ENCODE data around the gene RHCE.

RHCE gene

GRCh38 chr1:25451908-25452307 is 31.3 kb upstream of the RHCE start:
- Histone ChIP-seq H3K4me3 (ENCODE audit: insufficient read depth, low read length, poor library complexity, severe bottlenecking) (no peak overlapping the region), H4K20me1 (ENCODE audit: low read depth, low read length) (no peaks in the 10 kb centered on the region), H3K9me2 (replicated peaks; ENCODE audit: insufficient read depth, low read length) (no peaks in the 10 kb centered on the region), H3K9ac (ENCODE audit: low read length) (no peak overlapping the region), H3F3A (ENCODE audit: insufficient read depth) (no peaks in the 10 kb centered on the region), H3K79me2 (ENCODE audit: insufficient read depth, low read length) (0 out of 2 replicates have a peak, but pooled peaks cover 4% of the 10 kb centered on the region), H3K4me2 (ENCODE audit: low read depth, low read length, poor library complexity, severe bottlenecking) (no peak overlapping the region), H3K27me3 (ENCODE audit: low read length) (no peaks in the 10 kb centered on the region), H3K9me3 (ENCODE audit: insufficient read depth, low read length) (no peaks in the 10 kb centered on the region), H3K27ac (ENCODE audit: low read depth, low read length) (no peak overlapping the region), H3K36me3 (ENCODE audit: low read length) (peaks cover 15% of the 10 kb centered on the region; the same call in 1 of the 2 replicates), H2AFZ (ENCODE audit: low read depth, low read length, severe bottlenecking) (no peak overlapping the region)
- TF ChIP-seq, protein P1, sequence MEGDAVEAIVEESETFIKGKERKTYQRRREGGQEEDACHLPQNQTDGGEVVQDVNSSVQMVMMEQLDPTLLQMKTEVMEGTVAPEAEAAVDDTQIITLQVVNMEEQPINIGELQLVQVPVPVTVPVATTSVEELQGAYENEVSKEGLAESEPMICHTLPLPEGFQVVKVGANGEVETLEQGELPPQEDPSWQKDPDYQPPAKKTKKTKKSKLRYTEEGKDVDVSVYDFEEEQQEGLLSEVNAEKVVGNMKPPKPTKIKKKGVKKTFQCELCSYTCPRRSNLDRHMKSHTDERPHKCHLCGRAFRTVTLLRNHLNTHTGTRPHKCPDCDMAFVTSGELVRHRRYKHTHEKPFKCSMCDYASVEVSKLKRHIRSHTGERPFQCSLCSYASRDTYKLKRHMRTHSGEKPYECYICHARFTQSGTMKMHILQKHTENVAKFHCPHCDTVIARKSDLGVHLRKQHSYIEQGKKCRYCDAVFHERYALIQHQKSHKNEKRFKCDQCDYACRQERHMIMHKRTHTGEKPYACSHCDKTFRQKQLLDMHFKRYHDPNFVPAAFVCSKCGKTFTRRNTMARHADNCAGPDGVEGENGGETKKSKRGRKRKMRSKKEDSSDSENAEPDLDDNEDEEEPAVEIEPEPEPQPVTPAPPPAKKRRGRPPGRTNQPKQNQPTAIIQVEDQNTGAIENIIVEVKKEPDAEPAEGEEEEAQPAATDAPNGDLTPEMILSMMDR (IDR thresholded peaks at IDR 0.05; ENCODE audit: insufficient read depth, low read length, poor library complexity, severe bottlenecking), result no peak
- TF ChIP-seq EZH2phosphoT487 (conservative IDR thresholded peaks at IDR 0.05; ENCODE audit: low read length), result no peak

GRCh38 chr1:25450891-25451290 is 30.3 kb upstream of the RHCE start:
- H3K79me2 ChIP-seq (ENCODE audit: insufficient read depth, low read length), result peaks cover 7% of the 10 kb centered on the region; the same call in 1 of the 2 replicates
- H3K27ac ChIP-seq (ENCODE audit: low read depth, low read length), result no peak overlapping the region
- no peaks in the 10 kb centered on the region for H3K9me2 ChIP-seq (replicated peaks; ENCODE audit: insufficient read depth, low read length)
- peaks cover 15% of the 10 kb centered on the region; the same call in 1 of the 2 replicates for H3K36me3 ChIP-seq (ENCODE audit: low read length)
- H3K4me2 ChIP-seq (ENCODE audit: low read depth, low read length, poor library complexity, severe bottlenecking), result no peak overlapping the region
- H4K20me1 ChIP-seq (ENCODE audit: low read depth, low read length), result no peaks in the 10 kb centered on the region
- no peaks in the 10 kb centered on the region for H3K27me3 ChIP-seq (ENCODE audit: low read length)
- no peak overlapping the region for H2AFZ ChIP-seq (ENCODE audit: low read depth, low read length, severe bottlenecking)
- H3K9me3 ChIP-seq (ENCODE audit: insufficient read depth, low read length), result no peaks in the 10 kb centered on the region
- no peaks in the 10 kb centered on the region for H3F3A ChIP-seq (ENCODE audit: insufficient read depth)
- no peak overlapping the region for H3K4me3 ChIP-seq (ENCODE audit: insufficient read depth, low read length, poor library complexity, severe bottlenecking)
- TF ChIP-seq EZH2phosphoT487 (conservative IDR thresholded peaks at IDR 0.05; ENCODE audit: low read length), result no peak
- TF ChIP-seq, protein P1 (IDR thresholded peaks at IDR 0.05; ENCODE audit: insufficient read depth, low read length, poor library complexity, severe bottlenecking), result no peak
- no peak overlapping the region for H3K9ac ChIP-seq (ENCODE audit: low read length)

DNA sequence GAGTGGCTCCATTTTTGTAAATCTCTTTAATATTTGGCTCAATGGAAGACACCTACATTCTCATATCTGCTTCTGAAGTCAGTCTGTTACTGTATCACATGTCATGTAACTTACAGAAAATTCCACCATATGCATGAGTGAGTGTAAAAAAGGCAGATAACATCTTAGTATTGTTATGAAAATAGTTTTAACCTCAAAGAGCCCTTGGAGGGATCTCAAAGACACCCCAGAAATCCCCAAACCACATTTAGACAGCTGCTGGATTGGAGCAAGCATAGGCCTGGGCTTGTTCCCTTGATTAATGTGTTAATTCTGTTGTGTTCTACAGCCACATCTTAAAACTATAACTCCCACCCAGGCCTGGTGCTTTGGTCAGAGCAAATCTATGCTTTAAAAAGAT is 26.9 kb upstream of the RHCE start:
- no peak overlapping the region for H3K4me2 ChIP-seq (ENCODE audit: low read depth, low read length, poor library complexity, severe bottlenecking)
- H3K27ac ChIP-seq (ENCODE audit: low read depth, low read length), result no peak overlapping the region

More for the DNA sequence above, 26.9 kb upstream of the RHCE start:
- Histone ChIP-seq H3K36me3 (ENCODE audit: low read length) (peaks cover 8% of the 10 kb centered on the region; the same call in 1 of the 2 replicates), H3K27me3 (ENCODE audit: low read length) (no peaks in the 10 kb centered on the region), H2AFZ (ENCODE audit: low read depth, low read length, severe bottlenecking) (no peak overlapping the region), H3K9me2 (replicated peaks; ENCODE audit: insufficient read depth, low read length) (no peaks in the 10 kb centered on the region), H3F3A (ENCODE audit: insufficient read depth) (0 out of 2 replicates have a peak, but pooled peaks cover 4% of the 10 kb centered on the region), H3K4me3 (ENCODE audit: insufficient read depth, low read length, poor library complexity, severe bottlenecking) (no peak overlapping the region), H3K9ac (ENCODE audit: low read length) (no peak overlapping the region), H3K79me2 (ENCODE audit: insufficient read depth, low read length) (peaks cover 29% of the 10 kb centered on the region), H3K9me3 (ENCODE audit: insufficient read depth, low read length) (no peaks in the 10 kb centered on the region), H4K20me1 (ENCODE audit: low read depth, low read length) (peaks cover 2% of the 10 kb centered on the region; the same call in 1 of the 2 replicates)
- TF ChIP-seq, protein P1 (IDR thresholded peaks at IDR 0.05; ENCODE audit: insufficient read depth, low read length, poor library complexity, severe bottlenecking), result no peak
- no peak for TF ChIP-seq EZH2phosphoT487 (conservative IDR thresholded peaks at IDR 0.05; ENCODE audit: low read length)
